ENCODE results near the gene ABCA5. TPM values are rescaled to one million over a fixed set of nuclear protein-coding genes. Genes with fewer than 3 reads are reported as not detected.

Gene ABCA5
- total RNA-seq, 1 experiment from 2014 or later: 4.5 TPM

GRCh38 chr17:69339937-69340336 is 13.0 kb upstream of the ABCA5 start:
- H2AFZ ChIP-seq (ENCODE audit: low read length): no peak overlapping the region
- WGBS (ENCODE audit: extremely low coverage, insufficient read length, low lambda C conversion rate): no CpG with 5 or more reads among the region's 3 CpGs
- H3K9ac ChIP-seq (ENCODE audit: extremely low read depth, insufficient read length, low read length): no peak overlapping the region
- no peak overlapping the region for H4K8ac ChIP-seq (replicated peaks; ENCODE audit: insufficient read length, low read depth, low read length)
- H4K20me1 ChIP-seq (ENCODE audit: control insufficient read depth, insufficient read depth, insufficient read length): no peaks in the 10 kb centered on the region
- H3K4me3 Mint-ChIP-seq: no peak overlapping the region
- peaks cover 3 to 10% of the 10 kb centered on the region in 2 experiments for H3K9me3 Mint-ChIP-seq
- H3K9me3 ChIP-seq (ENCODE audit: control insufficient read depth, low read depth, low read length): no peaks in the 10 kb centered on the region
- H2BK12ac ChIP-seq (ENCODE audit: insufficient read length, low read depth, low read length): no peak overlapping the region
- TF ChIP-seq, protein P1, sequence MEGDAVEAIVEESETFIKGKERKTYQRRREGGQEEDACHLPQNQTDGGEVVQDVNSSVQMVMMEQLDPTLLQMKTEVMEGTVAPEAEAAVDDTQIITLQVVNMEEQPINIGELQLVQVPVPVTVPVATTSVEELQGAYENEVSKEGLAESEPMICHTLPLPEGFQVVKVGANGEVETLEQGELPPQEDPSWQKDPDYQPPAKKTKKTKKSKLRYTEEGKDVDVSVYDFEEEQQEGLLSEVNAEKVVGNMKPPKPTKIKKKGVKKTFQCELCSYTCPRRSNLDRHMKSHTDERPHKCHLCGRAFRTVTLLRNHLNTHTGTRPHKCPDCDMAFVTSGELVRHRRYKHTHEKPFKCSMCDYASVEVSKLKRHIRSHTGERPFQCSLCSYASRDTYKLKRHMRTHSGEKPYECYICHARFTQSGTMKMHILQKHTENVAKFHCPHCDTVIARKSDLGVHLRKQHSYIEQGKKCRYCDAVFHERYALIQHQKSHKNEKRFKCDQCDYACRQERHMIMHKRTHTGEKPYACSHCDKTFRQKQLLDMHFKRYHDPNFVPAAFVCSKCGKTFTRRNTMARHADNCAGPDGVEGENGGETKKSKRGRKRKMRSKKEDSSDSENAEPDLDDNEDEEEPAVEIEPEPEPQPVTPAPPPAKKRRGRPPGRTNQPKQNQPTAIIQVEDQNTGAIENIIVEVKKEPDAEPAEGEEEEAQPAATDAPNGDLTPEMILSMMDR (conservative IDR thresholded peaks at IDR 0.05): no peak
- no peaks in the 10 kb centered on the region for H3K4me1 ChIP-seq (ENCODE audit: insufficient read depth, low read length)
- no peak overlapping the region for H2BK15ac ChIP-seq (ENCODE audit: low read depth, low read length)
- H3K27ac ChIP-seq (ENCODE audit: insufficient read length, low read depth, low read length): no peak overlapping the region
- no peak overlapping the region for H3K4me2 ChIP-seq (ENCODE audit: insufficient read depth, insufficient read length, low read length)
- H3K27me3 Mint-ChIP-seq (ENCODE audit: low read depth): no peaks in the 10 kb centered on the region
- no peaks in the 10 kb centered on the region for H3K27me3 ChIP-seq (ENCODE audit: insufficient read depth, low read length)
- H3K27ac Mint-ChIP-seq: no peak overlapping the region
- no peak overlapping the region for H3K23ac ChIP-seq (ENCODE audit: insufficient read length, low read depth, low read length)
- peaks cover 3 to 12% (median 3%) of the 10 kb centered on the region in 3 experiments; a peak in 4 of 7 replicates for H3K36me3 Mint-ChIP-seq (ENCODE audit: insufficient read depth in 1 of 3, low read depth in 3 of 3)
- no peak overlapping the region for H3T11ph ChIP-seq (ENCODE audit: low read length)
- H4K5ac ChIP-seq (ENCODE audit: insufficient read length, low read depth, low read length): no peak overlapping the region
- H2BK120ac ChIP-seq (ENCODE audit: low read depth, low read length, poor library complexity, severe bottlenecking): no peak overlapping the region
- no peak overlapping the region for H3K14ac ChIP-seq (ENCODE audit: insufficient read depth, low read length)
- no peak overlapping the region for H2BK20ac ChIP-seq (ENCODE audit: low read depth, low read length, poor library complexity, severe bottlenecking)
- DNase-seq: no peak
- H3K4me1 Mint-ChIP-seq: peaks cover 11 to 22% of the 10 kb centered on the region in 2 experiments
- H2AK5ac ChIP-seq (ENCODE audit: insufficient read length, low read length): no peak overlapping the region
- H3K18ac ChIP-seq (ENCODE audit: insufficient read length, low read depth, low read length): no peak overlapping the region
- H2BK5ac ChIP-seq (ENCODE audit: insufficient read length, low read length): no peak overlapping the region
- no peaks in the 10 kb centered on the region for H3K79me2 ChIP-seq (ENCODE audit: insufficient read depth, low read length)
- H3K4ac ChIP-seq (ENCODE audit: low read depth, low read length): no peak overlapping the region
- no peaks in the 10 kb centered on the region for H3K23me2 ChIP-seq (ENCODE audit: insufficient read length, low read depth, low read length, poor library complexity, severe bottlenecking)
- H3K56ac ChIP-seq (ENCODE audit: insufficient read length, low read depth, low read length): no peak overlapping the region
- H4K91ac ChIP-seq (ENCODE audit: insufficient read length, low read depth, low read length): no peak overlapping the region
- H3K79me1 ChIP-seq (ENCODE audit: insufficient read depth, low read depth, low read length, poor library complexity, severe bottlenecking): no peaks in the 10 kb centered on the region

Measured in H9 (cell line).